Heart right ventricle (tissue), 16 donors: Measurements from ENCODE around the gene MAP3K7. TPM values are rescaled to one million over a fixed set of nuclear protein-coding genes. Genes with fewer than 3 reads are reported as not detected.
A peak's percentile ranks its signal among the peaks of the same experiment; 100 is the strongest.

ENCODE experiments used
- ATAC-seq, 8 donors: fragments of 200-7000 bp; cut with Tn5 transposase; one replicate each; pipeline ENCODE4 v1.9.1; 2020; ENCODE audit warnings: mild to moderate bottlenecking in 8 of 8, moderate library complexity in 8 of 8, moderate number of reproducible peaks in 1 of 8
- DNase-seq, 2 donors: peaks; one replicate each; pipeline ENCODE4 v3.0.0-alpha.2; 2020
- H3K27ac ChIP-seq, 10 donors: fragments of 200-600 bp; sonication (generic) in 2 of 10; one replicate each; pipeline versions ENCODE4 v1.5.0 to v1.8.0; 2020 to 2022; ENCODE audit warnings: mild to moderate bottlenecking in 3 of 10
- H3K27me3 ChIP-seq, 7 donors: fragments of 200-600 bp; one replicate each; pipeline ENCODE4 v1.8.0; 2021 to 2022; ENCODE audit warnings: mild to moderate bottlenecking in 2 of 7
- H3K36me3 ChIP-seq, 9 donors: fragments of 200-600 bp; sonication (generic) in 1 of 9; one replicate each; pipeline versions ENCODE4 v1.5.0 to v1.8.0; 2020 to 2022; ENCODE audit warnings: mild to moderate bottlenecking in 2 of 9
- H3K4me1 ChIP-seq, 9 donors: fragments of 200-600 bp; sonication (generic) in 1 of 9; one replicate each; pipeline versions ENCODE4 v1.5.0 to v1.8.0; 2020 to 2022; ENCODE audit warnings: mild to moderate bottlenecking in 4 of 9
- H3K4me3 ChIP-seq, 10 donors: fragments of 200-600 bp; sonication (generic) in 2 of 10; one replicate each; pipeline versions ENCODE4 v1.5.0 to v1.8.0; 2020 to 2022; ENCODE audit warnings: mild to moderate bottlenecking in 7 of 10, moderate library complexity in 2 of 10
- H3K9me3 ChIP-seq, 11 donors: fragments of 200-600 bp in 10 of 11; sonication (generic) in 2 of 11; one replicate each; pipeline versions ENCODE4 v1.5.0 to v1.8.0; 2013 to 2022; ENCODE audit warnings: mild to moderate bottlenecking in 2 of 11, control low read depth in 1 of 11, moderate library complexity in 1 of 11
- CTCF ChIP-seq, 9 donors: fragments of 200-600 bp; sonication (generic) in 2 of 9; IDR thresholded peaks; one replicate each; pipeline versions ENCODE4 v1.5.0 to v1.8.0; 2021 to 2022; ENCODE audit warnings: antibody characterized with exemption in 9 of 9, mild to moderate bottlenecking in 5 of 9, moderate library complexity in 1 of 9
- WGBS, 2 donors: extraction: QIAGEN DNeasy Blood & Tissue Kit; methylation state at CpG; one replicate each; pipeline ENCODE4 v1.1.7; 2013; ENCODE audit warnings: inconsistent platforms in 1 of 2; 5-methylcytosine and 5-hydroxymethylcytosine counted together
- intact Hi-C, 10 donors: fragments of 100-400 bp; cut with DNase I; formaldehyde crosslinking; loops; one replicate each; pipeline versions ENCODE4 v1.11.1 to v1.14.2; 2022
- polyA plus RNA-seq, 2 donors: library from polyadenylated mRNA; stranded (reverse); fragments of 200-250 nt; gene quantifications; one replicate each; pipeline ENCODE4 v1.2.3, GENCODE V29; 2013
- total RNA-seq, 10 donors: library from RNA; stranded (reverse); fragmentation: NEBNext Ultra II Directional in 3 of 10; extraction: Animal tissue kit (Norgen Biotek cat#: 25700) in 3 of 10; gene quantifications; one replicate each; pipeline versions ENCODE4 v1.2.1 to v1.2.4, GENCODE V29; 2021 to 2023
- donor health status: Arrhythmogenic right ventricular cardiomyopathy.
- donor health status: ischemic (EF 13 %, LVEDD 7.1; RV severe dilation, severe dysfunction).
- donor health status: healthy with polysubstance abuse.
- donor health status: DM: no; HTN: yes; CAD: no.
- donor health status: DM: no; HTN: no; CAD: no.
- donor health status: ischemic (EF 25% LVEDD 6.9; RV normal size, moderate dysfunction).
- donor health status: ischemic (EF 25% LVEDD 5.7; RV mildly dilated, moderate dysfunction).
- donor health status: healthy.
- donor health status: DM: yes; HTN: yes; CAD: no.
- donor health status: Ischemic cardiomyopathy.
- donor health status: ischemic (EF 35%, LVEDD 5.7; RV mildly dilated, moderate dysfunction).
- donor health status: nonischemic (EF 11% LVEDD 7.7; RV severe dilation, severe dysfunction).
- donor health status: DM: yes; HTN: yes; CAD: no.
- donor health status: PGD.
- donor health status: ischemic (EF 29% LVEDD 5.4; RV normal size, mild dysfunction).
- donor health status: nonischemic (EF 23%, LVEDD 6.1; RV moderate dilation, normal function).

The MAP3K7 gene
- total and polyA plus RNA-seq, 12 donors, result 7.5 to 29.3 (median 20.1) TPM

GRCh38 chr6:90477366-90477765 is 109.5 kb downstream of the MAP3K7 start:
- WGBS, 2 donors, result 84 to 91% methylated on average over 4 of the region's 4 CpGs

DNA sequence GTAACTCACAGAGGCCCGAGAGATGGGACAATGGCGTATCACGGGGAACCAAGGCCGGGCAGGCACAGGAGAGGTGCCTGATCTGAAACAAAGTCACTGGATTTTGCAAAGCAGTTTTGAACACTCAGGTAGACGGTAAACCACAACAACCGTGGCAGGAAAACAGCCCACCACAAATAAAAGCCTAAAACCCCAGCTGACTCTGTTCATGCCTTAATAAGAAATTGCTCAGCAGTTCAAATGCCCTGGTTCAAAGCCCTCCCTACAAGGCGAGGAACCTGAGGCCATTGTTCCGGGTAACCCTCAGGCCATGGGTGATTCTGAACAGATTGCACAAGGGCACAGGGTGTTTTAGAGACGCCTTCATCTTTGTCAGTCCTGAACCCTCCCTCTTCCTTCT is 114.2 kb downstream of the MAP3K7 start:
- Histone ChIP-seq H3K4me3 (no peak overlapping the region), H3K4me1 (no peaks in the 10 kb centered on the region), H3K9me3 (no peaks in the 10 kb centered on the region), H3K36me3 (no peaks in the 10 kb centered on the region), H3K27me3 (peaks cover 0 to 6% (median 0%) of the 10 kb centered on the region in 7 donors), H3K27ac (no peak overlapping the region)
- 91 to 92% methylated on average over 9 of the region's 9 CpGs for WGBS, 2 donors
- intact Hi-C loops, result loop anchor here in 5 of 10 donors (10.0 kb wide), 3 partner anchors 168 to 388 kb away; partner anchors contain the start of gene BACH2 (in 3 of the 5)
- DNase-seq (no peak), ATAC-seq (no peak)
- TF ChIP-seq CTCF (IDR thresholded peaks at IDR 0.05), result no peak

More at GRCh38 chr6:90477366-90477765, 109.5 kb downstream of the MAP3K7 start:
- H3K4me3 ChIP-seq, result no peak overlapping the region
- intact Hi-C loops, result loop anchor here in 9 of 10 donors (5.0 to 10.0 kb wide), 8 partner anchors 75 to 535 kb away; partner anchors contain the start of gene BACH2 (in 3 of the 9)
- H3K4me1 ChIP-seq, result peaks cover 0 to 9% (median 4%) of the 10 kb centered on the region in 9 donors
- H3K36me3 ChIP-seq, result no peaks in the 10 kb centered on the region
- no peaks in the 10 kb centered on the region for H3K9me3 ChIP-seq
- no peak for DNase-seq
- H3K27ac ChIP-seq, result no peak overlapping the region
- H3K27me3 ChIP-seq, result no peaks in the 10 kb centered on the region
- ATAC-seq, result no peak
- TF ChIP-seq CTCF (IDR thresholded peaks at IDR 0.05), result no peak

DNA sequence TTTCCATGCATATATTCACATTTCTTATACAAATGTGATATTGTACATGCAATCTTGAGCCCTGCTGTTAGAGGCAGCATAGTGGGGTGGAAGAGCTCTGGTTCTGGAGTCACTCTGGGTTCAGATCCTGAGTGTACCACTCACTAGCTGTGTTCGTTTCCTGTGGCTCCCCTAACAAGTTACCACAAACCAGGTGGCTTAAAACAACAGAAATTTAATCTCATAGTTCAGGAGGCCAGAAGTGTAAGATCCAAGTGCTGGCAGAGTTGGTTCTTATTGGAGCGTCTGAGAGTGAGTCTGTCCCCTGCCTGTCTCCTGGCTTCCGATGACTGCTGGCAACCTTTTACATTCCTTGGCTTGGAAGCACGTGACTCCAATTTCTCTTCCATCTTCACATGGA is 115.6 kb downstream of the MAP3K7 start:
- intact Hi-C loops, result loop anchor here in 5 of 10 donors (10.0 kb wide), 3 partner anchors 166 to 386 kb away; partner anchors contain the start of gene BACH2 (in 3 of the 5)
- WGBS, 2 donors, result 45 to 54% methylated on average over 4 of the region's 4 CpGs
- no peak for DNase-seq
- Histone ChIP-seq H3K36me3 (no peaks in the 10 kb centered on the region), H3K4me1 (no peaks in the 10 kb centered on the region), H3K4me3 (no peak overlapping the region), H3K9me3 (no peaks in the 10 kb centered on the region), H3K27ac (no peak overlapping the region), H3K27me3 (peaks cover 0 to 6% (median 0%) of the 10 kb centered on the region in 7 donors)
- TF ChIP-seq CTCF (IDR thresholded peaks at IDR 0.05), result no peak
- ATAC-seq, result no peak

DNA sequence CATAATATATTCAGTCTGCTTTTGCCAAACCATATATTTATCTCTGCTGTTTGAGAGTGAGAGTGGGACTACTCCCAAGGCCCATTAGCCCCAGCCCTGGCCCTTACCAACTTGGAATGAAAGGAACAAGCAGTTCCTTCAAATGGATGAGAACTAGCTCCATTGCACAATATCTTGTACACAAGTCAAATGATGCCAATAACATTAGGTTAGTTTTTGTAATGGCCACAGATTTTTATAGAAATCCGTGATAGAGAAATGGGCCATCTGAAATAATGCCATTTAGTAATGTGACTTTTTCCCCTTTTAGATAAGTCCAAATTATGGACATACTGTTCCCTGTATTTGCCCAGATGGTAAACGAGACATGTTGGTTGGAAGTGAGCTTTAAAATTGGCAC is 117.0 kb downstream of the MAP3K7 start:
- Histone ChIP-seq H3K4me1 (no peaks in the 10 kb centered on the region), H3K9me3 (no peaks in the 10 kb centered on the region), H3K27me3 (peaks cover 0 to 9% (median 0%) of the 10 kb centered on the region in 7 donors), H3K27ac (no peak overlapping the region), H3K36me3 (no peaks in the 10 kb centered on the region), H3K4me3 (no peak overlapping the region)
- TF ChIP-seq CTCF (IDR thresholded peaks at IDR 0.05), result no peak
- 71 to 86% methylated on average over 2 of the region's 2 CpGs for WGBS, 2 donors
- DNase-seq (no peak), ATAC-seq (peak in 2 of 8 donors; percentile 42 to 58)
- intact Hi-C loops, result loop anchor here in 5 of 10 donors (10.0 kb wide), 3 partner anchors 165 to 385 kb away; partner anchors contain the start of gene BACH2 (in 3 of the 5)
